Measurements from ENCODE around the gene OR52A1.

- TF ChIP-seq, protein P1, sequence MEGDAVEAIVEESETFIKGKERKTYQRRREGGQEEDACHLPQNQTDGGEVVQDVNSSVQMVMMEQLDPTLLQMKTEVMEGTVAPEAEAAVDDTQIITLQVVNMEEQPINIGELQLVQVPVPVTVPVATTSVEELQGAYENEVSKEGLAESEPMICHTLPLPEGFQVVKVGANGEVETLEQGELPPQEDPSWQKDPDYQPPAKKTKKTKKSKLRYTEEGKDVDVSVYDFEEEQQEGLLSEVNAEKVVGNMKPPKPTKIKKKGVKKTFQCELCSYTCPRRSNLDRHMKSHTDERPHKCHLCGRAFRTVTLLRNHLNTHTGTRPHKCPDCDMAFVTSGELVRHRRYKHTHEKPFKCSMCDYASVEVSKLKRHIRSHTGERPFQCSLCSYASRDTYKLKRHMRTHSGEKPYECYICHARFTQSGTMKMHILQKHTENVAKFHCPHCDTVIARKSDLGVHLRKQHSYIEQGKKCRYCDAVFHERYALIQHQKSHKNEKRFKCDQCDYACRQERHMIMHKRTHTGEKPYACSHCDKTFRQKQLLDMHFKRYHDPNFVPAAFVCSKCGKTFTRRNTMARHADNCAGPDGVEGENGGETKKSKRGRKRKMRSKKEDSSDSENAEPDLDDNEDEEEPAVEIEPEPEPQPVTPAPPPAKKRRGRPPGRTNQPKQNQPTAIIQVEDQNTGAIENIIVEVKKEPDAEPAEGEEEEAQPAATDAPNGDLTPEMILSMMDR (IDR thresholded peaks at IDR 0.05), result no peak
- no peak for TF ChIP-seq POLR2A (IDR thresholded peaks at IDR 0.05)
These were observed 17.3 kb upstream of the OR52A1 start for GRCh38 chr11:5171856-5172255.

All from uterus (tissue), 2 donors.